Measurements from ENCODE around the gene HTR3C. TPM values are rescaled to one million over a fixed set of nuclear protein-coding genes. Genes with fewer than 3 reads are reported as not detected.

HTR3C gene
- total RNA-seq, 4 donors from 2014 or later = 0.48 TPM; not detected in 3

DNA sequence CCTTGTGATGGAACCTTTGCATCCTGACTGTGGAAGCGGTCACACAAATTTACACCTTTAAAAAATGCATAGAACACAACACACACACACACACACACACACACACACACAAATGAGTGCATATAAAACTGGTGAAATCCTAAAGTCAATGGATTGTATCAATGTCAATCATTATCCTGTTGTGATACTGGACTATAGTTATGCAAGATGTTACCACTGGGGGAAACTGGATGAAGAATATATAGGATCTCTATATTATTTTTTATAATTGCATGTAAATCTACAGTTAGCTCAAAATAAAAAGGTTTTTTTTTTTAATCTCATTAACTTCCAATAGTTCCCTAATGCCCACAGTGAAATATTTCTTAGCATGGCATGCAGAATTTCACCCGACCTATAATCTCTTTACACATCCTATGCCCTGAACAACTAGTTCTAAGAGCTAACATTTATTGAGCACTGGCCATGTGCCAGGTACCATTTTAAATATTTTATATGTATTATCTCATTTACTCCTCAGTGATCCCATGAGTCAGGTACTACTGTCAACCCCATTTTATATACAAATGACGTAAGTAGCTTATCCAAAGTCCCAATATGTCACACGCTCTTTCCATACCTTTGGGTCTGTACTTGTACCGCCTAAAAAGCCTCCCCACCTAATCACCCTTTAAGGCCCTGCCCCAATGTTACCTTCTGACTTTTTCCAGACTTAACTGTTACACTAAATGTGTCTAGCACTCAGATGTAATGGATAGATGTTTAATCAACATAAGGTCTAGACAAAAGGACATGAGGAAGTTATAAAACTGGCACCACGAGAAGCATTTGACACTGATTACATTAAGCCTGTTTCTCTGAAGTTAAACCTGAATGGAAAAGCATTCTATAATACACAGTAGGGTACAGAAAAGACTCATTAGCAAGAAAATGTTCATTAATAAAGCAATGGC, 40.6 kb upstream of the HTR3C start:
- TF ChIP-seq, protein P1, sequence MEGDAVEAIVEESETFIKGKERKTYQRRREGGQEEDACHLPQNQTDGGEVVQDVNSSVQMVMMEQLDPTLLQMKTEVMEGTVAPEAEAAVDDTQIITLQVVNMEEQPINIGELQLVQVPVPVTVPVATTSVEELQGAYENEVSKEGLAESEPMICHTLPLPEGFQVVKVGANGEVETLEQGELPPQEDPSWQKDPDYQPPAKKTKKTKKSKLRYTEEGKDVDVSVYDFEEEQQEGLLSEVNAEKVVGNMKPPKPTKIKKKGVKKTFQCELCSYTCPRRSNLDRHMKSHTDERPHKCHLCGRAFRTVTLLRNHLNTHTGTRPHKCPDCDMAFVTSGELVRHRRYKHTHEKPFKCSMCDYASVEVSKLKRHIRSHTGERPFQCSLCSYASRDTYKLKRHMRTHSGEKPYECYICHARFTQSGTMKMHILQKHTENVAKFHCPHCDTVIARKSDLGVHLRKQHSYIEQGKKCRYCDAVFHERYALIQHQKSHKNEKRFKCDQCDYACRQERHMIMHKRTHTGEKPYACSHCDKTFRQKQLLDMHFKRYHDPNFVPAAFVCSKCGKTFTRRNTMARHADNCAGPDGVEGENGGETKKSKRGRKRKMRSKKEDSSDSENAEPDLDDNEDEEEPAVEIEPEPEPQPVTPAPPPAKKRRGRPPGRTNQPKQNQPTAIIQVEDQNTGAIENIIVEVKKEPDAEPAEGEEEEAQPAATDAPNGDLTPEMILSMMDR (IDR thresholded peaks at IDR 0.05) = no peak
- DNase-seq (ENCODE audit: low spot score) (no peak), ATAC-seq (ENCODE audit: low FRiP score) (no peak)

DNA sequence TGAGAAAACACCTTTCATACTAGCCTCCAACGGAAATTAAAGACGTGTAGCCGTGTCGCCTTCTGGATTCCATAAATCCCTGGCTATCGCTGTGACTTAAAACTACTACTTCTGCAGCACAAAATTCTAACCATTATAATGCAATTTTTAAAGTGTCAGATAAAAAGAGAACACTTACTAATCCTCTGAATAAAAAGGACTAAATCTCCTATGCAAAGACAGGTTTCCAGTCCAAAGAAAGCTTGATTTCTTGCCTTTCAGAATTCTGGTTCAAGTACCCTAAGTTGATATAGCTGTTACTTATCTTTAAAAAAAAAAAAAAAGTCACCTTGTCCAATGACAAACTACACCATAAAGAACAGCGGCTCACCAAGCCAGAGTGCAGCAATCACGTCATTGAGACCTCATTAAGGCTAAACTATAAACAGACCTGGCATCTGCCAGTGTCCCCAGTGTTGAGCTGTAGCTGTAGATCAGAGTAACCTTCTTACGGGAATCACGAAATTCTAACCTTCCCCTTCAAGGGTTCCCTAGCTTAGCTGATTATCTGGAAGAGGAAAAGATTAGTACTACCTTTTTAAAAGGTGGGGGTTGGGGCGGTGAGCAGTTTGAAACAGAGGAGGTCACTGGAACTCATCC, 37.3 kb upstream of the HTR3C start:
- TF ChIP-seq, protein P1 (IDR thresholded peaks at IDR 0.05) = no peak
- DNase-seq (ENCODE audit: low spot score) (no peak), ATAC-seq (ENCODE audit: low FRiP score) (no peak)

DNA sequence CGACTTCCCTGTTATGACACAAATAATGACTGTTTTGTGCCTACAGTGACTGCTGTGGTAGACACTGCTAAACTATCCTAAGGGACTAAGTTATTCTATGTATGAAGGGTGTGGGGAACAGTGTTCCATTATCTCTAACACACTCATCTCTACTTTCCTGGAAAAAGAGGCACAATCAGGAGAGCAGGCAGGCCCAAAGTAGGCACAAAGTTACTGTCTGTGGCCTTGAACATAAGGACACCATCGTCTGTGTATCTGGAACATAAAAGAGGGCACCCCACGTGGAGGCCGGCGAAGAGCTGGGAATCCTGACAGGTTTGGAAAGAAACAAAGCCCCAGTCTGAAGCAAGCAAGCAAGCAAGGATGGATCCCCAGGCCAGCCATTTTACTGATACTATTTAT, 36.7 kb upstream of the HTR3C start:
- no peak for ATAC-seq (ENCODE audit: low FRiP score)
- TF ChIP-seq, protein P1 (IDR thresholded peaks at IDR 0.05) = no peak

DNA sequence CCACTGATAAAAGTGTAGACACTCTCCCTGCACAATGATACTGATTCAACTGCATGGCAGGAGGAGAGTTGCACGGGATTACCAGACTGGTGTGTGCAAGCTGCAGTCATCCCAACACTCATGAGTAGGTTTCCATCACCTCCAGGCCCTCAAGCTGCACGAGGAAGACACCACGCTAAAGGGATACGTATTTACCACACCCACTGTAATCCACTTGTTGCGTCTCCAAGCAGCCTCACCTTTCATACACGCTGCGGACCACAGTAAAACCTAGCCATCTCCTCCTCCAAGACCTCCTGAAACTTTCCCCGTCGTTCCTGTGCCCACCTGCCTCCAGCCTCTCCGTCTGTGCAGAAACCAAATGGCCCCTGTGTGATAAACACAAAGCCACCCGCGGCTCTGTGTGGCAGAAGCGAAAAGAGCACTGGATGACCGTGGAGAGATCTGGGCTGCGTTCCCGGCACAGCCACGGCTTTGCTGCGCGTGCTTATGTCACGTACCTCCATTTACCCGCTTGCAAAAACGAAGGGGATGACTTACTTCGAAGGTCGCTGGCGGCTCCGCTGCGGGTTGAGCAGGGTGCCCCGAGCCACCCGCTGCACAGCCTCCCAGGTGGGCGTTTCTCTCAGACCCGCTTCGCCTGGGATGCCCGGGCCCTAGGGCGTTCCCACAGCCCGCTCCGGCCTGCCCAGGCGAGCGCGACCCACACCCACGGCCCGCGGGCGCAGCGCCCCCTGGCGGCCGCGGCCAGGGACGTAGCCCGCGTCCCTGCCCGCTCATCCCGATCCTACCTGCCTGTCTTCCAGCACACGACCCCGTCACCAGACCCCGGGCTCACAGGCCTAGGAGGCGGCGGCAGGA, 35.8 kb upstream of the HTR3C start:
- DNase-seq (ENCODE audit: low spot score) (no peak), ATAC-seq (ENCODE audit: low FRiP score) (peak; percentile 84)
- TF ChIP-seq, protein P1 (IDR thresholded peaks at IDR 0.05) = peak in 1 of 3 donors; percentile 84

More for the DNA sequence above, 36.7 kb upstream of the HTR3C start:
- no peak for DNase-seq (ENCODE audit: low spot score)

DNA sequence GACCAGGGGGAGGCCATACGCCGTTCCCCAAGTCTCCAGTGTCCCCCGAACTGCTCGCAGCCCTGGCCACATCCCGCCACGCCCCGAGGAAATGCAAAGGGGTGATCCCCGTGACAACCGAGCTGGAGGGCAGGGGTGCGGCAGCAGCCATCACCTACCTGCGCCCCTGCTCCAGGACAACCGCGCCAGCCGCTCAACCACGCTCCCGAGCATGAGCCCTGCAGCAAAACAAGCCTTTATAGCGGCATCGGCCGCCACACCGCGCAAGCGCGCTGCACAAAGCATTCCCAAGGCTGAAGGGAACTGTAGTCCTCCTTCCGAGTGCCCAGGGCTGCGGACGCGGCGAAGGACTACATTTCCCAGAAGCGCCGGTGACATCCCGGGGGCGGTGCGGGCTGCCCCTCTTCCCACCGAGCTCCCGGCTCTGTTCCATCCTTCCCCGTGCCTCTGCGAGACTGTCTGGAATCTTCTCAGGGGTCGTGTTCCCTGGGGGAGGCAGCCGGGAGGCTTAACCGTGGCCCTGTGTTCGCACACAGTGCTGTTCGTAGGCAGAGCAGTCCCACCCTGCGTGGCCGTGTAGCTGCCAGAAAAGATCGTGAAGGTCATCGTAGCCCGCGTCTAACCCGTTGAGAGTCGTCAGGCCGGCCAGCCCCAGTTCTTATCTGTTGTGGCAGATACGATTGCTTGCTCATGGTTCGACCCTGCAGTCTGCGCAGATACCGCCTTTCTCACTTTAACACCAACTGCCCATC, 35.0 kb upstream of the HTR3C start, which contains the start of gene ABCC5:
TSS of gene ABCC5 (minus strand) at position 213 of the 752 bp plus-strand sequence. CDS start 3,492 bp downstream, outside the sequence.
- ATAC-seq (ENCODE audit: low FRiP score) = peak; percentile 100
- peak; percentile 55 for DNase-seq (ENCODE audit: low spot score)
- TF ChIP-seq, protein P1 (IDR thresholded peaks at IDR 0.05) = no peak

DNA sequence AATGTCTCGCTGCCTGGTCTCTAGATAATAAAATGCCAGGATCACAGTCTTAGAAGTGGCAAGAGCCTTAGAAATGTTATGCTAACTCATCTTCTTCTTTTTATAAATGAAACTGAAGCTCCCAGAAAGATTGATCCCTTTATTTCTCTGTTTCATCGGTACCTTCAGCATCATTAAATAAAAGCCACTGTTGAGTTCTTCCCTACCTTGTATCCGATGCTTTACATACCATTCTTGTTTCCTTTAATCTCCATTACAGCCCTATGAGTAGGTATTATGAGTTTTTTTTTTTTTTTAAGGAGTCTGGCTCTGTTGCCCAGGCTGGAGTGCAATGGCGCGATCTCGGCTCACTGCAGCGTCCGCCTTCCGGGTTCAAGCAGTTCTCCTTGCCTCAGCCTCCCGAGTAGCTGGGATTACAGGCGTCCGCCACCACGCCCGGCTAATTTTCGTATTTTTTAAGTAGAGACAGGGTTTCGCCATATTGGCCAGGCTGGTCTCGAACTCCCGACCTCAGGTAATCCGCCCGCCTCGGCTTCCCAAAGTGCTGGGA, 34.3 kb upstream of the HTR3C start:
- DNase-seq (ENCODE audit: low spot score) = no peak
- TF ChIP-seq, protein P1 (IDR thresholded peaks at IDR 0.05) = no peak
- ATAC-seq (ENCODE audit: low FRiP score) = no peak

Data from omental fat pad (tissue), 4 donors.